ENCODE measurements around the gene SLC43A3. TPM values are rescaled to one million over a fixed set of nuclear protein-coding genes. Genes with fewer than 3 reads are reported as not detected.

Gene SLC43A3
- total RNA-seq, 1 experiment from 2014 or later = 153 TPM

DNA sequence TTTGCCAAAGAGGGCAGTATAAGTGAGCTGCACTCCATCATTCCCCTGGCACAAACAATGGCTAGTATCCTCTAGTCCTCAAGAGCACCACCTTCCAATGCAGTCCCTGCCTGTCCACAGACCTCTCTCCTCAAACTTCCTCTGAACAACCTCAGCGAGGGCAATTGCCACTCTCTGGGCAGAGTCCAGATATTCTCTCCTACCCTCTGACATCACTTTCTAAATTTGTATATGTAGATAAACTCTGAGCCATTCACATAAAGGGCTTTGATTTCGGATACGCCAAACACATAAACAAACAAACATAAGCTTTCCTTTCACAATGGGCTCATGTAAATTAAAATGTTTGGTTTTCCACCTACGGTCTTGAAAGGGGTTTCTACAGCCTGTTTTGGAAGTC lies 3.0 kb upstream of the SLC43A3 start:
- no peak for DNase-seq (ENCODE audit: low read depth)

- no peak for DNase-seq (ENCODE audit: low read depth)
Measured at GRCh38 chr11:57428643-57429042, 1.7 kb upstream of the SLC43A3 start.

DNA sequence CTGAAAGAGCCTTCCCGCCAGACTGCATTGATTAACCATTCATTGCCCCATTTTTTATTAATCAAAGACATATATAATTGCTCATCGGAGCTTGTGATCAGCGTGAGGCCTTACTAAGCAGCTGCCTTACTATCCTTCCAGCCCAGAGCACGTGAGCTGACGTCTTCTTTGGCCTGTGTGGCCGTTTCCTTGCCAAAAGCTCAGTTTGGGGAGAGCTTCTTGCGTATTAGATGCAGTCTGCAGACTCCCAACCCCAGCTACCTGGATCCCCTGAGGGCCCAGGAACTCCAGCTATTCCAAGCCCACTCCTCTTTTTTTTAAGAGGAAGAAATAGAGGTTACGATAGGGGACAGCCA lies 784 bp upstream of the SLC43A3 start:
- peak; percentile 83 for DNase-seq (ENCODE audit: low read depth)

DNA sequence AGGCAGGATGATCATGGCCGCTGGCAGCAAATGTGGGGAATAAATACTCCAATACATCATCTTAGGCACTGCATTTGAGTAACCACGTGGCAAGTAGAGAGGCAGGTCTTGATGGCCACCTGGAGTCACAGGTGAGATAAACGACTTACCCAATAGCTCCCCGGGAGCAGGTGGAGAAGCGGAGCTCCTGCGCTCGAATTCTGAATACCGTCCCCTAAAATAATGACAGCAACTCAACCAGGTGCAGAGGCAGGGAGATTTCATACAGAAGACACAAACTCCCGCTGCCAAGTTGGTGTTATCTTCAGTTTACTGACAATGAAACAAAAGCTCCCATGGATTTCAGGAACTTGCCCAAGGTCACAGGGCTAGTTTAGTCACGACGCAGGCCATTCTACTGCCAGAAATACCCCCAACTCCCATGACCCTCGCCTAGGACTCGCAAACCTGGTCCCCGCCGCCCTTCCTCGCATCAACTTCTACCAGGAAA lies 437 bp downstream of the SLC43A3 start:
- no peak for DNase-seq (ENCODE audit: low read depth)

DNA sequence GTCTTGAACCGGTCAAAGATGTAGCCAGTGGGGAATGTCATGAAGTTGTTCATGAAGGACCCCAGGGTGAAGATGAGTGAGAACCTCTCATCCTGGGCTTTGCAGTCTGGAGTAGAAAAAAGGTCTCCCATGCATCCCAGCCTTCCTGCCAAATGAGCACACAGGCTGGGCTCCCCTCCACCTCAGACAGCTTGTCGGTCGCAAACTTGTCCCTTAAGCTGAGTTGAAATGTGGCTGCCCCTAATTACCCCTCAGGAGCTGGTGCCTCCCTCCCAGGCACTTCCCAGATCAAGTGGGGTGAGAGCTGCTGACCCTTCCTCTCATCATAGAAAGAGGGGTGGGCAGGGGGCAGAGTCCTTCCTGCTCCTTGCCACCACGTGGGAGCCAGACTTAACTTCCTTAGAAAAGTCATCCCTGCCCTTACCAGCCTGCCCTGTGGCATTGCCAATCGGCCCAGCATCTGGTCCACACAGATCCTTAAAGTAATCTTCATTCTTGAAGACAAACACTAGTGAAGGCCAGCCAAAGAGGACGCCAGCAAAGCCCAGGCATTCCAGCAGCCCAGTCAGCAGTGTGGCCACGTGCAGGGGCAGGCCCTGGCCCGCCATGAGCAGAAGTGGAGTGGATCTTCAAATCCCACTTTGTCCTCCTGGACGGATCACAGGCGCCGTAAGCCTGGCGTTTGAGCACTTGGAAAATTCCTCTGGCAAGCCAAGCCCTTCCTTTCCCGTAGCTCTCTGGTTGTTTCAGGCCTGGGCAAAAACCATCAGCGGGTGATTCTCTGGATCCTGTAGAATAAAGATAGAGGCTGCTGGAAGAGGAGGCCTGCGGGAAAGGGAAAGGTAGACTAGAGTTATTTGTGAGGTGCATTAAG lies 1.1 kb downstream of the SLC43A3 start:
- peak; percentile 33 for DNase-seq (ENCODE audit: low read depth)

- peak; percentile 96 for DNase-seq (ENCODE audit: low read depth)
Measured at GRCh38 chr11:57424792-57425564, 1.9 kb downstream of the SLC43A3 start.

- DNase-seq (ENCODE audit: low read depth) = no peak
Measured at GRCh38 chr11:57424137-57424791, 2.7 kb downstream of the SLC43A3 start.

GRCh38 chr11:57422669-57423068 lies 4.3 kb downstream of the SLC43A3 start:
- DNase-seq (ENCODE audit: low read depth) = no peak

GRCh38 chr11:57421805-57422204 lies 5.1 kb downstream of the SLC43A3 start:
- no peak for DNase-seq (ENCODE audit: low read depth)

GRCh38 chr11:57421066-57421465 lies 5.9 kb downstream of the SLC43A3 start:
- DNase-seq (ENCODE audit: low read depth) = no peak

DNA sequence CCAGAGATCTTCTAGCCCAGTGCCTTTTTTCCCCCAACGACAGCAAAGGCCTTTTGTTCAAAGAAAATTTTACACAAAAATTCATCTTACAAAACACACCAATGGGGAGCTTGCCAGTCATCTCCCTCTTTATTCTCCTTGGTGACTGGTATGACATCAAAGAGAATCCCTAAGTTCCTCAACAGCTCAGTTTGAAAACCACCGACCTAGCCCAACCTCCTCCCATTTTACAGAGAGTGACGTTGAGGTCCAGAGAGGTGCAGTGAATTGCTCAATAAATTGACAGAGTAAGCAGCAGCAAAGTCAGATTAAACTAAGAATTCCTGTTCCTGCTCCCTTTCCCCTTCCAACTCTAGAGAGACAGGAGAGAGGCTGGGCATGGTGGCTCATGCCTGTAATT lies 7.8 kb downstream of the SLC43A3 start:
- DNase-seq (ENCODE audit: low read depth) = no peak

- peak; percentile 19 for DNase-seq (ENCODE audit: low read depth)
Measured at GRCh38 chr11:57418131-57418530, 8.8 kb downstream of the SLC43A3 start.

DNA sequence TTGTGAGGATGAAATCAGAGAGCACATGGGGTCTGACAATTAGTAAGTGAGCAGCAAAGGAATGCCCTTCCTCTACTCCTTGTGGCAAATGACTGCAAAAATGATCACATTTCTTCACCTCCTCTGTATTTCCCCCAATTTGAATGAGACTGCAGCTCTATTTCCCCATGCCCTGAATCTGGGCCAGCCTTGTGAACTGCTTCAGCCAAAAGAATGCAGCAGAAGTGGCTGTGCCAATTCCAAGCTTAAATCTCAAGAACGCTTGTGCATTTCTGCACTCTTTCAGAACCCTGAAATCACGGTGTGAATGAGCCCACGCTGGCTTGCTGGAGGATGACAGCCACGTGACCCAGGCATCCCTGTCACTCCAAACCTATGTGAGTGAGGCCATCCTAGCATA lies 9.9 kb downstream of the SLC43A3 start:
- no peak for DNase-seq (ENCODE audit: low read depth)

GRCh38 chr11:57416436-57416835 lies 10.5 kb downstream of the SLC43A3 start:
- DNase-seq (ENCODE audit: low read depth) = no peak

DNA sequence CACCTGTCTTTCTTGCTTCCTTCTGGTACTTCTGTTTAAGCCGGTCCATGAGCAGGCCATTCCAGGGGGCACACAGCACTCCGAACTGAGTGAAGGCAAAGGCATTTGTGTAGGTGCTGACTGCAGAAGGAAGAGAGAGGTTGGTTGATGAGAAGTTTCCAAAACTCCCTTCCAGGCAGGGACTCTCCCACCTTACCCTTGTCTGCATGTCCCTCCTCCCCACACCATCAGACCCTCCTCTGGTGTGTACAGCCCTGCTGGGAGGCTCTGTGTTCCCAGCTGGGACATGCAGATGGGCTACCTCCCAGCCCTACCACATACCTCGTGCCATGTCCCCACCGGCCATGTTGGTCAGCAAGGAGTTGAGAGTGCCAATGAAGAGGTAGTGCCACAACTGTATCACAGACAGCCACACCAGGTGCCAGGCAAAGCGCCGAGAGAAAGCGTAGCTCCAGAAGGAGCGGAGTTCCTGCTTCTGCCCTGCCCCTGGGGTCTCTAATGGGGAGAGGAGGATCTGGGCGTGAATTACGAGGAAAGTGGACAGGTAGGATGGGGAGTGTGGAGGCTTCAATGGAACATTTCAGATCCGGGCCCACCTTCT lies 12.2 kb downstream of the SLC43A3 start:
- DNase-seq (ENCODE audit: low read depth) = no peak

GRCh38 chr11:57413681-57414080 lies 13.2 kb downstream of the SLC43A3 start:
- DNase-seq (ENCODE audit: low read depth) = no peak

DNA sequence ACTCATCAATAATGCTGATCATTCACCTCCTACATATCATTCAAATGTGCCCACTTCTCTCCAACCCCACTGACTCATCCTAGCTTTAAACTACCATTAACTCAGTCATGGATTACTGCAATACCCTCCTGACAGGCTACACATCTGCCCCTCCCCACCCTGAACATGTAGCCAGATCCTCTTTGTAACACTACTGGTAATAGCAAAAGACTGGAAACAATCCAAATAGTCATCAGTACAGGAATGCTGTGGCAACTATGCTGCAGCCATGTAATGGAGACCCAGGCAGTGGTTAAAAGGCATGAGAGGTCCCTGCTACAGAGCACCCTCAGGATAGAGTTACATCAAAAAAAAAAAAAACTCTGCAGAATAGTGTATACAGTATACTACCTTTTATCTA lies 16.6 kb downstream of the SLC43A3 start:
- peak; percentile 78 for DNase-seq (ENCODE audit: low read depth)

DNA sequence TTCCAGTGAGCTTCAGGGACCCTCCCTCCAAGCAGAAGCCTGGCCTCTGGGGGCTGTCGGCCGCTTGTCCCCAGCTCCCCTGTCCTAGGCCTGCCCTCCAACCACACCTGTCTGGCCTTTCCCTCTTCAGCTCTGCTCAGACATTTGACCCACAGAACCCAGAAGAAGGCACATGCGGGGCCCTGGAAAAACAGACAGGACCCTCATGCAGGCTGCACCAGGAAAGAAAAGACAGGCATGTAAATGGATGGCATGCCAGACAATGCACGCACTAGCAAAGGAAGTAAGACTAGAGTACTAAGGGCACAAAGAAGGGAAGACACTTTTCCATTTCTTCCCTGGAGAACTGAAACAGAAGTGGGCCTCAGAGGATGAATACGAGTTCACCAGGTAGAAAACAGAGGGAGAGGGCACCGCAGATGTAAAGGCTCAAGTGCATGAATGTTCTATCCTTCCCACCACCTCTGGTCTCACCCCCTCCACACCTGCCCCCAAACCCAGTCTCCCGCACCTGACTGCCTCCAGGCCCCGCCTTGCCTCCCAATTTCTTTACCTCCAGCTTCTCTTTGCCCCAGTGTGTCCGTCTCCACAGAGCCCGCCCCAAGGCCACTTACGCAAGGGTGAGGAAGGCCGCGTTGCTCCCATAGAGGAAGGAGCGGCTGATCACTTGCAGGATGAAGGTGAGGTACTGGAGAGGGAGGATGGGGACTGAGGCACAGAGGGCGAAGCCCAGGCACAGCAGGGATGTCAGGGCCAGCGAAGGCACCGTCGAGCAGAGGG lies 17.4 kb downstream of the SLC43A3 start:
- no peak for DNase-seq (ENCODE audit: low read depth)

GRCh38 chr11:57408771-57409170 lies 18.1 kb downstream of the SLC43A3 start:
- DNase-seq (ENCODE audit: low read depth) = no peak

DNA sequence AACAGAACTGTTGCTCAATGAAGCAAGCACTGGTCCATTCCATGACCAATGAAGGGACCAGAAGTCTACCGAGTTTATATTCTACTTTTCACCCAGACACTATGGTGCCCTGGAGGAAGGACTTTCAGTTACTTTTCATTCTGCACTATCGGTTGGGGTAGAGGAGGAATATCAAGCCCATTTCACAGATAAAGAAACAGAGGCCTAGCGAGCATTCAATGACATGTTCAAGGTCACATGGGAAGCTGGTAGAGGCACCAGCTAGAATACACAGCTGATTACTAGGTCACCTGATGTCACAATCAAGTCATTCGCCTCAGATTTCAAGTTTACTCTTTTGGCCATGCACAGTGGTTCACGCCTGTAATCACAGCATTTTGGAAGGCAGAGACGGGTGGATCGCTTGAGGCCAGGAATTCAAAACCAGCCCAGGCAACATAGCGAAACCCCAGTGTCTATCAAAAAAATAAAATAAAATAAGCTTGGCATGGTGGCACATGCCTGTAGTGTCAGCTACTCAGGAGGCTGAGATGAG lies 18.9 kb downstream of the SLC43A3 start:
- no peak for DNase-seq (ENCODE audit: low read depth)

Data from LHCN-M2 (cell line).